Islet of Langerhans (tissue), 1 donor: ENCODE data around the gene GRIP1.

Source experiments
- FAIRE-seq: peaks from one replicate; lab custom pipeline; 2011; peaks lifted over from hg19 to GRCh38; lab: Jason Lieb, UNC

Gene GRIP1

DNA sequence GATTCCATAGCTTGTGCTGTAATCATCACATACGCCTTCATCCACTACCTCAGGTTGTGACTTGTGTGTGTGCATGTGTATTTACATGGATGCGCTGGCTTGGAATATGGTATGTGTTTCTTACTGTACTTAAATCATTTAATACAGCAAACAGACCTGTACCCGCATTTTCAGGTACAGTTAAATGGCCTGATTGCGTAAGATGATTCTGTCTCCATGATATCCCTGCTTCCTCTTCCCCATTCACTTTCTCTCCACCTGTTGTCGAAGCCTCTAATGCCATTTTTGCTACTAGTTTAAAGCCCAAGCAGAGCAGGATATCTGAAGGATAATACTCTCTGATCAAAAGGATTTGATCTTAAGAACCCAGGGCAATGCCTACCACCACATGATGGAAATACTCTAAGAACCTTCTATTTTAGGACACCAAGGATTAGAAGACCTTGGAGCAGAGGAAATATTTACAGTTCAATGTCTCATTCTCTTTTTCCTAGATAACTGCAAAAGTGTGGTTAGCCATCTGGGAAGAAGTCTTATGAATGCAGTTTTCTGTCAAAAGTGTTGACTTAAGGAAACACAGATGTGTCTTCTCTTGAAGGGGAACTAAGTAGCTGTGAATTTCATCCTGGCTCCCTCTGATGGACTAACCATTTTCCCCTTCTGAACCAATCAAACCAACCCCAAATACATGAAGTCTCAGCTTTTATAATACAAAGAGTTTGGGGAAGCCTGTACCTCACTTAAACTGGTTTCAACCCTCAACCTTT lies 297.9 kb downstream of the GRIP1 start:
- FAIRE-seq: no peak

DNA sequence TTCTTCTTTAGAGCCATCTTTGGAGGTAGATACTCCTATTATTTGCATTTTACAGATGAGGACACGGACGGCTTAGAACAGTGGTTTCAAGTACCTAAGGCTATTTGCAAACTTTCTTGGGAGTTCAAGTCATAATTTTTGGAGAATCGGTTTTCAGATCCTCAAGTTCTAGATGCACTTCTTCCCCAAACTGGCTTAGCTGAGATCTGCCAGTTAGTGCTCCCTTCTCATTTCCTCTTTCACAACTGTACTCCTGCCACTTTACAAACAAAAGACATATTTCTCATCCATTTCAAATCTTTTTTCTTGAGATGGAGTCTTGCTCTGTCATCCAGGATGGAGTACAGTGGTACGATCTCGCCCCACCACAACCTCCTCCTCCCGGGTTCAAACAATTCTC lies 299.3 kb downstream of the GRIP1 start:
- FAIRE-seq: no peak

DNA sequence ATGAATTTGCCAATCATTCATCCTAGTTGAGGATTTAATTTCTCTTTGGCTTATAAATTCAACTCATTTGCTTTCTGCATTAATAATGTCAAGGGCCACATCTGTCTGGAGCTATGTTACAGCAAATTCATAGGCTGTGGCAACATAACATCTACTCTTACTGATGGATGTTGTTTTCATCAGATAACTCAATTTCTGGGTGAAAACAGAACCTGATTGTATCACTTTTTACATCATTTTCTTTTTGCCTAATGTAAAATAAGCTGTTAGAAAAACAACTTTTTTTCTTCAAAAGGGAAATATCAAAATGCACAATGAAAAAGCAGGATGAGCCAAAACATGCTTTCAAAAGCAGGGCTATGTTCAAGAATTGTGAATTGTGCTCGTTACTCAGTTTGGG lies 303.3 kb downstream of the GRIP1 start:
- no peak for FAIRE-seq

DNA sequence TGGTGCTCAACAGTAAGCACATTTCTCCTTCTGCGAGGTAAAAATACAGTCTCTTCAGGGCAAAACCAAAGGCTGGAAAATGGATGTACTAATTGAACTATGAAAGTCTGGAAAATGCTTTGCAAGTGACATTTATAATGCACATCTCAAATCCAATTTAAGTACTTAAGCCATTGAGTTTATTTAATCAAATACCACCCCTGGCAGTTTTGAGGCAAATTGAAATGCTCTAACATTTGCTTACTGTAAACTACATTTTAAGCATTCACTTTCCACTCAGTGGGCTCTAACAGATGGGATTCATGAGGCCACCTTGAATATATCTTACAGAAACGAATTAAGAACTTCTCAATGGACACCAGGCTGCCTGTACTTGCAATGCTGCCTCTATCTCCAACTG lies 306.9 kb downstream of the GRIP1 start:
- no peak for FAIRE-seq

DNA sequence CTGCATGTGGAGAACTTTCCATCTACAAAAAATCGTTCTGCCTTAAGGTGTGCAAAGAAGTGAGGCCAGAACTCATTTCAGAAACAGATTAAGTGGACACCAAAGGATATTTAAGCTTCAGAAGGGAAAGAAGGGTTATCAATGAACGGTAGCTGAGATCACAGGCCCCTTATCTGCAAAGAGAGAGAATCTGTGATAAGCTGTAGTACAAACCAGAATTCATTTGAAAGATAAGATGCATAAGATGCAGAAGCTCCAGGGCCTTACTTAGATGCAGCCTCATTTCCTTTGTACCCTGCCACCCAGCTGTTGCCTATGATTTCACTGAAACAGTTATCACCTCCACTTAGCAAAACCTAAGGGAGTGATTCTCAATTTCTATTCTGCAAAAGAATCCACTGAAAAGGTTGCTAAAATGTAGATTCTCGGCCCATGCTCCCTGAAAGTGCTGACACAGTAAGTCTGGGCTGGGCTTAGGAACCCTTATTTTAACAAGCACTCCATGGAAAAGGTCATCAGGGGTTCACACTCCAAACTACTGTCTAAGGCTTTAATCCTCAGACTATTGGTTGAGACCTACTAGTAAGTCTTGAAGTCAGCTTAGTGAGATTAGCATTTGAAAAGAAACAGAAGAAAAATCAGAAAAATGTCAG lies 311.7 kb downstream of the GRIP1 start:
- no peak for FAIRE-seq

DNA sequence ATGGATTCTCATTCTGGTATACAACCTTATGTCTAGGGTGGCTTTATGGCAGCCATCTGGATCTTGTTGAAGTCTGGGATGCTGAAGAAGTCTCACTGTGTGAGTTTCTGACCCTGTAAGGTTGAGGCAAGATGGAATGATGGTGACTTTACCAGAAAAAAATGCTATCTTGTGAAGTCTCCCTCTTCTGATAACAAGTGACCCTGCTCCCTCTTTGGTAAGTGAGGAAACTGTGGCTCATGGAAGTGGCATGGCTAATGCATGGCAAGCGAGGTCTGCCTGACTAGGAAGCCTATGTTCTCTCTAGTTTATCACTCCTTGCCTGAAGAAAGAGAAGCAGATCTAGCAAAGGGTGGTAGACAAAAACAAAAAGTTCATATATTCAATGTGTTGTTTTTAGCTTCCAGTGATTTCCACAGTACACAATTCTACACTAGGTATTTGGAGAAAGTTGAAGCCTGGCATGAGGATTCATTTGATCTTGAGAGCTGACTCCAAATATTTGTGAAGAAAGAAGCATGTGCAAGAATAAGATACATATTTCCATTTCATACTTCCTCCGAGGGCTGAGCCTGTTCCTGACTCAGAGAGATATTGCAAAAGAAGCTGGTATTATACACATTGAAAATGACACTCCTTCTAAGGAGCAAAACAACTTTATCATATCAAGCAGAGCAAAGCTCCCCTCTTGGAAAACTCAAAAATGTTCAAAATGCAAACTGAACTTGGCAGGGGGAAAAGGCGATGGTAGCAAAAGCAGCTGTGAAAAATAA lies 313.0 kb downstream of the GRIP1 start:
- no peak for FAIRE-seq

DNA sequence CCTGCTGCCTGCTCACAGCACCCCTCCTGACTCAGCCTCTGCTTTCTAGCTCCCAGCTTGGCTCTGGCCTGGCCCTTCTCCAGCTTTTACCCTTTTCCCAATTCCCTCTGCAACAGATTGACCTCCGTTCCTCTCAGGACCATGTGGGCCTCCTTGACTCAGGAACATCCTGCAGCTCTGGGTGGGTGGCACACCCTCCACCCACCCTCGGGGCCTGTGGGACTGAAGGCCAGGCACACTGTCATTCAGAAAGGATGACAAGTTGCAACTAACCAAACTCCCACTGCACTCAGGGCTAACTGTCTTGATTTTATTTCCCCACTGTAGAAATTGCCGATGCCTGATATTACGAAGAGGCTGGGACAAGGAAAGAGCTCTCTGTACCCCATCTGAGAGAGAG lies 317.2 kb downstream of the GRIP1 start:
- no peak for FAIRE-seq

DNA sequence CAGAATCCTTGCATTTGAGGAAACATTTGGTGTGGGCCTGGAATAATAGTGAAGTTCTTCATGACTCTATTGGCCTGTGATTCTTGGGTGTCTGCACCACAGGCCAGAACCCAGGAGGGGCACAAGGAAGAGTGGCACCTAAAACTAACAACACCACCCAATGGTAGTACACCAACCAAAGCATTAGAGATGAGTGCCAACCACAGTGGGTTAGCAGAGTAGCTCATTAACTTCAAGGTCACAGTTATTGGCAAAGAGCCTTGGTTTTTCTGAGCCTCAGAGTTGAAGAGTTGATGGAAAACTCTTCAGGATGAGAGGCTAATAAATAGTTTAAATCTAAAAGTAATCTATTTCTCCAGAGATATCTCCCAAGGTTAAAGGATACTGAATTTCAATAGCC lies 319.6 kb downstream of the GRIP1 start:
- no peak for FAIRE-seq

DNA sequence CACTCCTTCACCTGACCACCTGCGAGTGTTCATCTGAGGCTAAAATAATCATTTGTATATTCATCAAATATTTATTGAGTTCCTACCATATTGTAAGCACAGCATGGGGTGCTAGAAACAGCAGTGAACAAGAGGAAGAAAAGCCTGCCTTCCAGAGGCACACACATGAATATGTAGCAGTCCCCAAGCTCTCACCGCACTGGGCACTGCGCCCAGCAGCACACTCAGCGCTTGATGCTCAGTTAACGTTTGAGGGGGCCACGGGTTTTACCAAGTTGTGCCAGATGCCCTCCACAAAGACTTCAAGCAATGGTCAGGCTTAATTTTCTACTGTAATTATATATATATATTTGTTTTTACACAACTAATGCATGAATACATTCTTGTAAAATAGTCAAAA lies 324.6 kb downstream of the GRIP1 start:
- FAIRE-seq: no peak

DNA sequence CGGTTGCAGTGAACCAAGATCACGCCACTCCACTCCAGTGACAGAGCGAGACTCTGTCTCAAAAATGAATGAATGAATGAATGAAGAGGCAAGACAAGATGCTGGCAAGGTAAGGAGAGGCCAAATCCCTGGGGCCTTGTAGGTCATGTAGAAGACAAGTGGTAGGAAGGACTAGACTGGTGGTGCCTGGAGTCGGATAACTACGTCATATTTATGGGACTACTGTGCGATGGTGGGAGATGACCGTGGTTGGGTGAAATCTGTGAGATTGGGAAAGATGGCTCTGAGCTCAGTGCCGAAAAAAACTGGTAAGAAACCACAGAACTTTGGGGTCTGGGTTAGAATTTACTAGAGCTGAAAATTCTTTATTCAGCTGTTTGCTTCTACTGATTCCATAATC lies 326.0 kb downstream of the GRIP1 start:
- FAIRE-seq: no peak

DNA sequence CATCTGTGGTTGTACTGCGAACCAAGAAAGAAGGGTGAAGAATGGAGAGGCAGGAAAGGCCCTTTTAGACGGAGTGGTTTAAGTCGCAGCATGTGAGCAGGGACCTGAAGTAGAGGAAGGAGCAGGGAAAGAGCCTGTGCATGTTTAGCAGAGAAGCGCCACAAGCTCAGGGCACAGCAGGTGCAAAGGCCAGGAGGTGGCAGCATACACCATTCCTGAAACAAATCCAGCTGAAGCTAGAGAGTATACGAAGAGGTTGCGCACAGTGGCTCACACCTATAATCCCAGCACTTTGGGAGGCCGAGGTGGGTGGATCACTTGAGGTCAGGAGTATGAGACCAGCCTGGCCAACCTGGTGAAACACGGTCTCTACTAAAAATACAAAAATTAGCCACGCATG lies 326.7 kb downstream of the GRIP1 start:
- FAIRE-seq: no peak

DNA sequence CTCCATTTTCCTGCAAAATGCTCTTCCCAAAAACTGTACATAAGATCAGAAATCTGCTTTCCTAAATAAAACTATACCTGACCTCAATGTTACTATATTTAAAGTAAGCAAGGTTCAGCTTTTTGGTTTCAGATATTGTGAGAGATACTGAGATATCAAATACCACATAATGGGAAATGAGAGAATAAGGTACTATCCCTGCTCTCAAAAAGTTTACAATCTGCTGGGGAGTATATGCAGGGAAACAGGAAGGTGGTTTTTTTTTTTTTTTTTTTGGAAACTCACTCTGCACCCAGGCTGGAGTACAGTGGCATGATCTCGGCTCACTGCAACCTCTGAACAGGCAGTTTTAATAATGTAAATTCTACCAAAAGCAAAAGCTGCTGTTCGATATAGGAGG lies 327.6 kb downstream of the GRIP1 start:
- no peak for FAIRE-seq

DNA sequence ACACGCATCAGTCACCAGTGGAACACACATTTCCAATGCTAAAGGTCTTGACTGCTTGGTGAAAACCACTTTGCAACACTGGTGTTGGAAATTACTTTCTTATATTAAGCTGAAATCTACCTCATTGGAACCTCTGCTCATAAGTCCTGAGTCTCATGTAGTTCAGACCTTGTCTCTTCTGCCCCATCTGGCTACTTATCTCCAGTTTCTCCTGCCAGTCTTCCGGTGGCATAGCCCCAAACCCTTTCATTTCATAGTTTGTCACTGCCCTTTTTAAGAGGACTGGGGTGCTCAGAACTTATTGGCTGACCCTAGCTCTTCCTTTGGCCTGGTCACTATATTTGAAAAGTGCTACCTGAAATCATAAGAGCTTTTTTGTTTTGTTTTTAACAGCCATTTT lies 332.9 kb downstream of the GRIP1 start:
- FAIRE-seq: no peak

DNA sequence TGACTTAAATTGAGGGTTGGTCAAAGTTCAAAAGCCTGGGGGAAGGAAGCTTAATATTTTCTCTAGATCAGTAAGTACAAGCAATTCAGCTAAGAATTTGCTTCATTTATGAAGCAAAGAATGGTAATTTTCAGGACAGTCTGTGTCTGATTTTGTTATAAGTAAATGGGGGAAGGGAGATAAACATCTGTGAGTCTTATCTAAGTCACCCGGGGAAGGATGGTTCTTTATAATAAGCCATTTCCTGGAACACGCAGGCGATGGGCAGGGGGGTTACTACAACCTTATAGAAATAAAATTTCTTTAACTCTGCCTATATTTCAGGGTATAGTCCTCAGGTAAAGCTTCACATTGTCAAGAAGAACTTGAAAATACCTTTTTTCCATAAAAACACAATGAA lies 333.7 kb downstream of the GRIP1 start:
- no peak for FAIRE-seq

DNA sequence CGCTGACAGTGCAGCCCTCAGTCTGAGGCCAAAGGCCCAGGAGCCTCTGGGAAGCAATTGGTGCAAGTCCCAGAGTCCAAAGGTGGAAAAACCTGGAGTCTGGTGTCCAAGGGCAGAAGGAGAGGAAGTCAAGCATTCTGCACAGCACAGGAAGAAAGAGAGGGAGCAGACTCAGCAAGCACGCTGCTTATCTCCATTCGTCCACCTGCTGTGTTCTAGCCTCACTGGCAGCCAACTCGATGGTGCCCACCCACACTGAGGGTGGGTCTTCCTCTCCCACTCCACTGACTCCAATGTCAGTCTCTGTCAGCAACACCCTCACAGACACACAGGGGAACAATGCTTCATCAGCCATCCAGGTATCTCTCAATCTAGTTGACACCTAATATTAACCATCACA lies 337.8 kb downstream of the GRIP1 start:
- no peak for FAIRE-seq

DNA sequence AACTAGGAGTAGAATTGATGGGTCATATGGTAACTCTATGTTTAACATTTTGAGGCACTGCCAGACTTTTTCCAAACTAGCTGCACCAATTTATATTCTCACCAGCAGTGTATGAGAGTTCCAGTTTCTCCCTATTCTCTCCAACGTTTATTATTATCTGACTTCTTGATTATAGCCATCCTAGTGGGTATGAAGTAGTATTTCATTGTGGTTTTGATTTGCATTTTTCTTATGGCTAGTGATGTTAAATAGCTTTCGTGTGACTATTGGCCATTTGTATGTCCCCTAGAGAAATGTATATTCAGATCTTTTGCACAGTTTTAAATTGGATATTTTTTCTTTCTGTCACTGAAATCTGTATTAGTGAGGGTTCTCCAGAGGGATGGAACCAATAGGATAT lies 338.7 kb downstream of the GRIP1 start:
- no peak for FAIRE-seq

DNA sequence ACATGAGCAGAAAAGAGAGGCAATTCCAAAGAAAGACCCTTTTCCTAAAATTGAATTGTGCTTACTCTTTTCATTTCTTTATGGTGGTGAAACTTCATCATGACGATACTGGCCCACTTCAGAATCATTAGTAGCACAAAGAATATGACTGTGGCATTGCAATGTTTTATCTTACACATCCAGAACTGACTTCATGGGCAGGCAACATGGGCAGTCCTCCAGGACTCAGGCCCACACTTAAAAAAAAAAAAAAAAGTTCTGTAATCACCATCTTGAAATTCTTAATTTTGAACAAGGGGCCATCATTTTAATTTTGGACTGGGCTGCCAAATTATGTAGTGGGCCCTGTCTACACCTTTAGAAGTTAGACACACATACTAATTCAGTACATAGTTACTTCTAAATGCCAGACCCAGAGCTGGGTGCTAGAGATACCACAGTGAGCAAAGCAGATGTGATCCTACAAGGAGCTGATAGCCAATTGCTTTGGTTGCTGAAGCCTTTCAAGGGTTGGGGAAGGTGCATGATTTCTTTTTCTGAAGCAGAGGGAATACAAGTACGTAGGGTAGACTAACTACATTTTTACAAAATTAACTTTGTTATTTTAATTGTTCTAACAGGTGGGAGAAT lies 341.4 kb downstream of the GRIP1 start:
- no peak for FAIRE-seq

DNA sequence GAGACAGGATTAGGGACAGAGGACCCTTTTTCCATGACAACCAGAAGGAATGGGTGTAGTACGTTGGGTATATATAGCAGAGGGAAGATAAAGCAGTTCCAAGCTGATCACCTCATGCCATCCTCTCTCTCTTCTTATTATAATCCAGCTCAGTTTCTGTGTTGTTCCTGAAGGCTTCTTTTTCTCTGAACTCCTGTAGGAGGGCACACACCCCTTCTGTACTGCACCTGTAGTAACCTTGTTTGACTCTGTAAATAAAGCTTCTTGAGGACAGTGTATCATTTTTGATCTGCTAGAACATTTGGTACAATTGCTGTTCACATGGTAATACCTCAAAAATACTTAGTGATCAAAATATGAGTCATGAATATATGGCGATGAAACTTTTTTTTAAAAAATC lies 343.1 kb downstream of the GRIP1 start:
- FAIRE-seq: no peak

DNA sequence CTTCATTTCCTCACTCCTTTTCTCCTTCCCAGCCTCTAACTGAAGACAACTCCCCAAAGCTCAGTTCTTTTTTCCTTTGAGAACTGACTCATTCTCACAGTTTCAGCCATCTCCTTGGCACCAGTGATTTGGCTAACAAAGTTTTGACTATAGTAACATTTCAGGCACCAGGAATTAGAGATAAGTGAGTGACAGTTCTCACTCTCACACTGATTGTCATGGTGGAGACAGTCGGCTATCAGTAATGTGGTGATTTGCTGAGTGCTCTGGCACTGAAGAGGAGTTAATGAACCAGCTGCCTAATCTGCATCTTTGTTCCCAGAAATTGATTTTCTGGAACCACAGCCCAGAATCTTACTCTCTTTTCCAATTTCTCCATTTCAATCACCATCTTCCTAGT lies 347.1 kb downstream of the GRIP1 start:
- FAIRE-seq: no peak

DNA sequence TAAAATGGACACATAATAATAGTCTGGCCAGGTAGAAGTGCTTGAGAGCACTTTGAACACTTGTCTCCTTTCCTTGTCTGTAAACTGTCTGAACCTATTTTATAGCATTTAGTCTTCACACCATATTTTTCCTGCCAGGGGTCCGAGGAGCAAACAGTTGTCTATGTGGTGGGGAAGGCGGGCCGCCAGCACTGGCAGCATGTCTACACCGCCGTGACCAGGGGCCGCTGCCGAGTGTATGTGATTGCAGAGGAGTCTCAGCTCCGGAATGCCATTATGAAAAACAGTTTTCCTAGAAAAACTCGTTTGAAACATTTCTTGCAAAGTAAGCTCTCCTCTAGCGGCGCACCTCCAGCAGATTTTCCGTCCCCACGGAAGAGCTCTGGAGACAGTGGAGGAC lies 347.9 kb downstream of the GRIP1 start:
- FAIRE-seq: no peak

DNA sequence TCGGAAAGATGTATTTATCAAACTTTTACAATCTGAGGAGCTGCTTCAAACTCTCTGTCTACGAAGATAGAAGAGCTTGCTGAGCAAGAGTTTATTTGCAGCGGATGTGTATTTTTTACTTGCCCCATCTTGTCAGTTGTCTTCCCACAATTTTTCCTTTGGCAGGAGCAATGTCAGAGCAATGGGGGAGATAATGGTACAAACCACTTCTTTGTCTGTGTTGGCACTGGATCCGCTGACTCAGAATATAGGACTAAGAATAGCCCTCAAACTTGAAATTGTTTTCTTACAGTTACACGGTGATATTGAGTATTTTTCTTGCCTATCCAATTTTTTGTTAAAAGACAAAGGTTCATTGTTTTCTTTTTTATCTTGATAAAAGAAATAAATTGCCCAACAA lies 348.9 kb downstream of the GRIP1 start:
- no peak for FAIRE-seq

DNA sequence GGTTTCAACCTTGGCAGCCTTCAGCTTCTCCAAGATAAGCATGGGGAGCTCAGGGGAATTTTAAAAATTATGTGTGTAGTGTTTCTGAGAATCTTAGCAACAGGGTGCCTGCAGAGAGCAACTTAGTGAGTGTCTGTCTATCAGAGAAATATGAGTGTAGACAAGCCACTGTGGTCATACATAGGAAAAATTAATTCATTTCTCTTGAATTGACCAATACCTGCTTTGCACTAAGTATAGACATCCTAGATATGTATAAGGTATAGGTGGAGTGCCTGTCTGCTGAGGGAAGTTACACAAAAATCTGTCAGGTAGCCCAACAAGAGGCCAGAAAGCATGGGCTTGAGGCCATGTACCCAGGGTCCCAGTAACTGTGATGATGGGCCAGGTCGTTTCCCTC lies 355.9 kb downstream of the GRIP1 start:
- FAIRE-seq: no peak

DNA sequence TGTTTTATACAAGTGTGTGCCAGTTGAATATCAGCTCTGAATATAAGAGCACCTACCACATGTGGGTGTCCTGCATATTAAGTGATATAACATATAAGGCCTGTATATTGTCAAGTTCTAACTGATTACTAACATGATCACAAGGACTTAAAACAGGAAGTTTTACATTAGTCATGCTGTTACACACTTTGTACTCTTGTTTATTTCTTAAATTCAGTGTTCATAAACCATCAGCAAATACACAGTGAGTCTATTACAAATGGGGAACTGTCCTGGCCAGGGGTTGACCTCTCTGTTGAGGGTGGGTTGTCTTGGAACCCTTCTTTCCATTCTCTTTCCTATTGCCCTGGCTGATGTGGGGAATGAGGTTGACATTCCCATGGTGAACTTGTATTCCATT lies 357.4 kb downstream of the GRIP1 start:
- no peak for FAIRE-seq
